ENCODE data around the gene SPATA16.

DNA sequence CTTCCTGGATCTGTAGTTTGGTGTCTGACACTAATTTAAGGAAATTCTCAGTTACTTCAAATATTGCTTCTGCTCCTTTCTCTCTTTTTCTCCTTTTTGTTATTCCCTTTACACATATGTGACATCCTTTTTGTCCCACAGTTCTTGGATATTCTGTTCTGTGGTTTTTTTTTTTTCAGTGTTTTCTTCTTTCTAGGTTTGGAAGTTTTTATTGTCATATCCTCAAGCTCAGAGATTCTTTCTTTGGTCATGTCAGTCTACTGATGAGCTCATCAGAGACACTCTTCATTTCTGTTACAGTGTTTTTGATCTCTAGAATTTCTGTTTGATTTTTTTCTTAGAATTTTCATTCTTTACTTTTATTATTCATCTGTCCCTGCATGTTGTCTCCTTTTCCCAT, 140.5 kb downstream of the SPATA16 start:
- TF ChIP-seq, protein P1, sequence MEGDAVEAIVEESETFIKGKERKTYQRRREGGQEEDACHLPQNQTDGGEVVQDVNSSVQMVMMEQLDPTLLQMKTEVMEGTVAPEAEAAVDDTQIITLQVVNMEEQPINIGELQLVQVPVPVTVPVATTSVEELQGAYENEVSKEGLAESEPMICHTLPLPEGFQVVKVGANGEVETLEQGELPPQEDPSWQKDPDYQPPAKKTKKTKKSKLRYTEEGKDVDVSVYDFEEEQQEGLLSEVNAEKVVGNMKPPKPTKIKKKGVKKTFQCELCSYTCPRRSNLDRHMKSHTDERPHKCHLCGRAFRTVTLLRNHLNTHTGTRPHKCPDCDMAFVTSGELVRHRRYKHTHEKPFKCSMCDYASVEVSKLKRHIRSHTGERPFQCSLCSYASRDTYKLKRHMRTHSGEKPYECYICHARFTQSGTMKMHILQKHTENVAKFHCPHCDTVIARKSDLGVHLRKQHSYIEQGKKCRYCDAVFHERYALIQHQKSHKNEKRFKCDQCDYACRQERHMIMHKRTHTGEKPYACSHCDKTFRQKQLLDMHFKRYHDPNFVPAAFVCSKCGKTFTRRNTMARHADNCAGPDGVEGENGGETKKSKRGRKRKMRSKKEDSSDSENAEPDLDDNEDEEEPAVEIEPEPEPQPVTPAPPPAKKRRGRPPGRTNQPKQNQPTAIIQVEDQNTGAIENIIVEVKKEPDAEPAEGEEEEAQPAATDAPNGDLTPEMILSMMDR (IDR thresholded peaks at IDR 0.05; ENCODE audit: poor library complexity): no peak
- no peak for TF ChIP-seq EZH2 (IDR thresholded peaks at IDR 0.05; ENCODE audit: borderline replicate concordance)
- no peak for TF ChIP-seq EZH2phosphoT487 (IDR thresholded peaks at IDR 0.05; ENCODE audit: low read depth, severe bottlenecking, unreplicated experiment)
